NCI-H1105 (cell line): Measurements from ENCODE around the gene FDXR.
"Not testable (repeated sequence)": the region's sequence is repeated elsewhere in the genome, so short reads cannot be mapped to it uniquely, and the experiment has no call there.

ENCODE experiments used
- DNase-seq: peaks from one replicate; lab custom pipeline; 2025; lab: John Stamatoyannopoulos, UW

The FDXR gene

DNA sequence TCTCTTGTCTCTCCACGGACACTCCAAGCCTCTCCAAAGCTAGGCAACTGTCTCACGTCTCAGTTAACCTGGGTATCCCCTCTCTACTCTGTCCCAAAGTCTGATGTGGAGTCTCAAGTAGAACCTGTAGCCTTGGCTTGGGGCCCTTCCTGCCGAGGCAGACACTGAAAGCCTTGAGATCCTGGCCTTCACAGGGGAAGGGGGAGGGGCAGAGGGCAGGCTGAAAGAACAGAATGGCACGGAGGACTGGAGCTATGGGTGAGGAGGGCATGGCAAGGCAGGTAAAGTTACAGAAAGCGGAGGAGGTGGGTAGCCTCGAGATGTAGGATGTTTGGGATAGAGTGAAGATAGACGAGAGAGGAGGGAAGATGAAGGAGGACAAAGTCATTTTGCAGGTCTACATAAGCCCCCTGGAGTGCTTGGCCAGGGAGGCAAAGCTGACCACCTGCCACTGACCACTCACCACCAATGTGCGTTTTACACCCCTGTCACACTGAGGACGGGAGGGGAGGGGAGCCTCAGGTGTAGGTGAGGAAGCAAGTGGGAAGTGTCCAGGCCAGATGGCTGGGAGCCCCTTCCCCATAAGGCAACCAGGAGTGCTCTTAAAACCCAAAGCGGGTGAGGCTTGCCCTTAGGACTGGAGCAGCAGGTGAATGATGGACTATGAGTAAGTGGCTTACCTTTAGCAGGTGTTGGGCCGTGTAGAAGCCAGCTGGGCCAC lies 1.3 kb downstream of the FDXR start:
- DNase-seq = no peak

DNA sequence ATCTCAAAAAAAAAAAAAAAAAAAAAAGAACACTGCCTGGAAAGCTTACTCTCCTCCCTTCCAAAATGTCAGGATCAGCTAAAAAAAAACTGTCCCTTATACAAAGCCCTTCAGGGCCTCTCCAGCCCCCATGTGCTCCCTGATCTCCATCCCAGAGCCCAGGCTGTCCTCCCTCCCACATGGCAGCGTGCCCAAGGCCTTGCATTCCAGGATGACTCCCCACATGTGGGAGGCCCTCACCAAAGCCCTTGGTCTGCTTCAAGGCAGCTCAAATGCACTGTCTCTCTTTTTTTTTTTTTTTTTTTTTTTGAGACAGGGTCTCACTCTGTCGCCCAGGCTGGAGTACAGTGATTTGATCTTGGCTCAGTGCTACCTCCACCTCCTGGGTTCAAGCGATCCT lies 2.3 kb downstream of the FDXR start:
- no peak for DNase-seq

DNA sequence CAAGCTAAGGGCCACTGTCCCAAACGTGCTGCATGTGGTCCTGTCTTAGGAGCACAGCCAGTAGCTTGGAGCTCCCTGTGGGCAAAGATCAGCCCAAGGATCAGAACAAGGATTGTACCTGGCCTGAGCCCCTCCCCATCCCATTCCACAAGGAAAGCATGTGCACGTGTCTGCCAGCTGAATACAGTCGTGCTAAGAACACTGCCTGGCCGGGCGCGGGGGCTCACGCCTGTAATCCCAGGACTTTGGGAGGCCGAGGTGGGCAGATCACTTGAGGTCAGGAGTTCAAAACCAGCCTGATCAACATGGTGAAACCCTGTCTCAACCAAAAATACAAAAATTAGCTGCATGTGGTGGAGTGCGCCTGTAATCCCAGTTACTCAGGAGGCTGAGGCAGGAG lies 2.8 kb downstream of the FDXR start:
- DNase-seq = not testable (repeated sequence)

DNA sequence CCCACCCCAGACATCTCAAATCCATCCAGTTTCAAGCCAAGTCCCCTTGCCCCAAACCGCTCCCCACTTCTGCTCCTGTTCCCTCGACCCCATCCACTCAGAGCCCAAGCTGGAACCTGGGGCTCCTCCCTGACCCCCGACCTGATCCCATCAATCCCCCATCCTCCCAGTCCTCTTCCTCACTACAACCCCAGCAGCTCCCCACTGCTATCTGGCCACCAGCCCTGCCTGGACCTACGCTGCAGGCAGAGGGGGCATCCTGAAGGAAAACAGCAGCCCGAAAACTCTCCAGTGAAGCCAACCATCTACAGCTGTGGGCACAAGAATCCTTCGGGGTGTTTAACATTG lies 3.9 kb downstream of the FDXR start:
- no peak for DNase-seq

DNA sequence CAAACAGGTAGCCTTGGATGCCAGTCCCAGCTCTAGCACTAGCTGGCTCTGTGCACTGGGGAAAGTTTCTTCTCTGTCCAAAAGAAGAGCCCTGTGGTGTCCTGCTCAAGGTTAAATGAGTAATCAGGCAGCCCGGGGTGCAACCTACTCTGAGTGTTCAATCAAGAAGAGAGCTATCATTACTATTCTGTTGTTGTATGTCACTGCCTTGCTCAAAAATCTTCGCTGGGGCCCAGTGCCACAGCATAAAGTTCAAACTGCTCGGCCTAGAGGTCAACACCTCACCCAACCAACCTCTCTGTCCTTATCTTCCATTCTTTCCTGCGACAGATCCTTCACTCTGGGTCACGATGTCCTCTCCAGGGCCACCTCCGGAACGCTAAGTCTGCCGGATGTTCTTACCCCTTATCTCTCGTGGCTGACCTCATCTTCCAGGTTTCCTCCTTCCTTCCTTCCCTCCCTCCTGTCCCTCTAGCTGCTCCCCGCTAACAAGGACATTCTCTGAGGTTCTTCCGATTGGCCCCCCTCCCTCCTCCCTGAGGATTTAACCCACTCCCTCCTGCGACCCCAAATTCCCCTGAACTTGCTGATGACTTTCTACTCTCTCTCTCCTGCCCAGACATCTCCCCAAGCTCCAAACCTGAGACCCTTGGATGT lies 4.4 kb downstream of the FDXR start:
- DNase-seq = no peak

DNA sequence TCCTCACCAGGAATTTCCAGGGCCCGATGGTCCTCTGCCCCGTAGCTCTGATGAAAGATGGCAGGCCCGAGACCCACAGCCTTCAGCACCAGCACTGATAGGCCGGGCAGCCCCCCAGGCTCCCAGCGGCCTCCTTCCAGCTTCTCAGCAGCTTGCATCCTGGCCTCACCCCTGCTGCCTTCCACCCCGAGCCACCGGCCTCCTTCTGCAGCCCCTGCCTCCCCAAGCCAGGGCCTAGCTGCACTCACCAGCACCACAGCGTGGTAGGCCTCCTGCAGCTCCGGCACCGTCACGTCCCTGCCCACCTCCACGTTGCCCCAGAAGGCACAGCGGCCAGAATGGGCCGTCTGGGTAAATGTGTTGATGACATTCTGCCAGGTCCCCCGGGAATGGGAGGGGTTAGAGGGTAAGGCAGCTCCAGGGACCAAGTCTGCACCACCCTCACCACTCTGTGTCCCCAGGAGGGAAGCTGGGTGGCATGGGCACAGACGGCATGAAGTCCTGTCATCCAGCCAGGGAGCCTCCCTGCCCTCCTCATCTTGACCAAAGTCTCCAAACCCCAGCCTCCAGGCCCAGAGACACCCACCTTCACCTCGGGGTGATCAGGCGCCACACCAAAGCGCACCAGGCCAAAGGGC lies 6.5 kb downstream of the FDXR start:
- DNase-seq = no peak

DNA sequence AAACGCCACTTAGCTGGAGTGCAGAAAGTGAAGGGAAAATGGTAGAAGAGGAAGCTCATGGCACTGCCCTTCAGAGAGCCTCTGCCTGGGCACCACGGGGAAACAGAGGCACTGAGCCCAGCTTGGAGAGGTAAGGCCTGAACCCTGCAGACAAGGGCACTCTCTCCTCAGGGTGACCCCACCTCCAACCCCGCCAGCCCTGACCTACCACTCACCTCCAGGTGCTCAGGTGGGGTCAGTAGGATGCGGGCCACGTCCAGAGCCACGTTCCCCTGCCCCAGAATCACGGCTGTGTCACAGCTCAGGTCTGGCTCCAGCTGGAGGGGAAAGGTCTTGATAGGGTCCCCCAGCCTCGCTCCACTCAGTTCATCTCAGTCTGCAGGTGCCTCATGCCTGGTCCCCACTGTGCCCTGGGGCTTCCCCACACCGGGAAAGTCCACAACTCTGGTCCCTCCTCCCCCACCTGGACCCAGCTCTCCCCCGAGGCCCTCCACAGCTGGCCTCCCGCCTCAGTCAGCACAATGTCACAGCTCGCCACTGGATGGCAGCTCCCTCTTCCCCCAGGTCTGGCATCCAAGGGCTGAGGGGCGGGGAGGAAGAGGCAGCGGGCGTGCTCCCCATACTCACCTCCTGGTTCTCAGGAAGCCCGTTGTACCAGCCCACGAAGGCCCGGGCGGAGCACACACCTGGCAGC lies 7.1 kb downstream of the FDXR start:
- DNase-seq = no peak

DNA sequence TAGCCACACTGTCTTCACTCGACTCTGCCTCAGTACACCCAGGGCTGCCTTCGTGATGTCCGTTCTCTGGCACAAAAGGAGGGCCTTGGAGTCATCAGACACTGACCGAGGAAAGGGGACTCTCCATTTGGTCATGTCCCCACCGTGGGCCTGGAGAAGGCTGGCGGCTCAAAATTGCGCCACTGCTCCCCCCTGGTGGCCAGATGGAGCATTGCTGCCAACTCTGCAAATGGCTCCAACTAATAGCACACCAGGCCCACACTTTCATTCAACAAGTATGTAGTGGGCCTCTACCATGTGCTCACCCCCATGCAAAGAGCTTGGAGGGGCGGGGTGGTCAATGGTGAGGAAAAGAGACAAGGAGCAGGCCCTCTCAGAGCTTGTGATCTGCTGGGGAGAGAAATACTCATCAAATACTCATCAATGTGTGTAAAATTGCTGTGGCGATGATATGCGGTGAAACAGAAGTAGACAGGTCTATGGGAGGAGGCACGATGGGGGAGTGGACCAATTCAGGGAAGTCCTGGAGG lies 7.9 kb downstream of the FDXR start:
- DNase-seq = peak; percentile 36

DNA sequence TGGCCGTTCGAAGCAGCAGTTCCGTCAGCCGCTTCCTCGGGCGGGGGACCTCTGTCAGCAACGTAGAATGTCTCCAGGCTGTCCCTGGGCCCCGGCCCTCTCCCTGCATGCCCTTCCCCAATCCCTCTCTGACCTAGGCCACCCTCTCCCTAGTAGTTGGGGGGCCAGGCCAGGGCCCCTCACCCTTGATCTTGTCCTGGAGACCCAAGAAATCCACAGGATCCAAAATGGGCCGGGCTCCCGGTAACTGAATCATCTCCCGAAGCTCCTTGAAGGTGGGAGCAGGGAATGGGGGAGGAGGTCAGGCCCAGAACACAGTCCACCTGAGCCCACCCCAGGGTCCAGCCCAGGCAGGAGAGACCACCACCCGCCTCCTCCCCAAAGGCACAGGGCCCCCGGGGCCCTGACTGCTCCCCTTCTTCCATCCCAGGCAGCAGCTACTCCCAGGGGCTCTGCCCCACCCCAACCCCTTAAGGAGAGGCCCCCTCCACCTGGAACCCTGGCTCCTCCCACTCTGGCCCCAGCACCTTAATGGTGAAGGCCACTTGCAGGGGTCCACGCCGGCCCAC lies 8.4 kb downstream of the FDXR start:
- no peak for DNase-seq

DNA sequence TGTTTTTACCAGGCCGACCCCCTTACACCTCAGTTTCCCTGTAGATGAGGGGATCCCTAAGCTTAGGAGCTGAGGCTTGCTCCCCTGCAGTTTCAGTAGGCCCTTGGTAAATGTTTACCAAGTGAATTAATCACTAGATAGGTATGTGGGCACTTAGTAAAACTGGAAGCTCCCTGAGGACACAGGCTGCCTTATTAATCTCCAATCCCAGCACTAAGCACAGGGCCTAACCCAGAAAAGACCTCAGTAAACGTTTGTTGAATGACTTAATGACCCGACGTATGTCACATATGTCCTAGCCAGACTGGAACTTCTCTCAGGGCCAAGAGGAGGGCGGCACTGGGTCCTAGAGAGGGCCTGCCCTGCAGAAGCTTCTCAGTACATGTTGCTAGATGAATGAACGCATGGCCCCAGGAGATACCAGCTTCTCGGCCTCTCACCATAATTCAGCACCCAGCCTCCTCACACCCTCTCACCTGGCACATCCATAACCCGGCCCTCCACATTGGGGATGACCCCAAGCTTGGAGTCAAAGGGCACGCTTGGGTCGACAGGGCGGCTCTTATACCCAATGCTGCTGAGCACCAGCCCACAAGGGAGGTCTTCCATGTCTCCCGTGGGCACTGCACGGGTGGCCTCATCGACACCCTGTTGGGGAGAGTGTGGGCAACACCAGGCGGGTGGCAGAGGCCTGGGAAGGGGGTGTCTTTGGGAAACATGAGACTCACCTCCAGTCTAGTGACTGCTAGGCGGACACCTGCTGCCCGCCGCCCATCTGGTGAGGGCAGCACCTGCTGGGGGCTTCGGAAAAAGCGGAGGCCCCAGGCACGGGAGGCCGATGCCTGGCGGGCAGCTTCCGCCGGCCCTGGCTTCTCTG lies 9.1 kb downstream of the FDXR start:
- DNase-seq = no peak

DNA sequence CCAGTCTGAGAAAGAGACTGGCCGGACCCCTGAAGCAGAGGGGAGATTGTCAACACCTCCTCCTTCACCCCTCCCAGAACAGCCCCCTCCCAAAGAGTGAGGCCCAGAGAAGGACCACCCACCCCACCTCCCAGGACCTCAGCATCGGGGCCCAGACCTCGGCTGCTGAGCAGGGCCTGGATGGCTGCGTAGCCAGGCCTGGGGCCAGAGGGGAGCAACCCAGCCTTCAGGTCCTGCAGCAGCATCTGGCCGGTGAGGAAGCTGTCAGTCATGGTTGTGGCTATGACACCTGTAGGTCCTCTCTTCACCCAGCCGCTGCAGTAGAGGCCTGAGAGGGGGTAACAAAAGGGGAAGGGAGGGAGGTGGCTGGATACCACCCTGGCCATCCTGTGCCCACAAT lies 9.9 kb downstream of the FDXR start:
- no peak for DNase-seq

DNA sequence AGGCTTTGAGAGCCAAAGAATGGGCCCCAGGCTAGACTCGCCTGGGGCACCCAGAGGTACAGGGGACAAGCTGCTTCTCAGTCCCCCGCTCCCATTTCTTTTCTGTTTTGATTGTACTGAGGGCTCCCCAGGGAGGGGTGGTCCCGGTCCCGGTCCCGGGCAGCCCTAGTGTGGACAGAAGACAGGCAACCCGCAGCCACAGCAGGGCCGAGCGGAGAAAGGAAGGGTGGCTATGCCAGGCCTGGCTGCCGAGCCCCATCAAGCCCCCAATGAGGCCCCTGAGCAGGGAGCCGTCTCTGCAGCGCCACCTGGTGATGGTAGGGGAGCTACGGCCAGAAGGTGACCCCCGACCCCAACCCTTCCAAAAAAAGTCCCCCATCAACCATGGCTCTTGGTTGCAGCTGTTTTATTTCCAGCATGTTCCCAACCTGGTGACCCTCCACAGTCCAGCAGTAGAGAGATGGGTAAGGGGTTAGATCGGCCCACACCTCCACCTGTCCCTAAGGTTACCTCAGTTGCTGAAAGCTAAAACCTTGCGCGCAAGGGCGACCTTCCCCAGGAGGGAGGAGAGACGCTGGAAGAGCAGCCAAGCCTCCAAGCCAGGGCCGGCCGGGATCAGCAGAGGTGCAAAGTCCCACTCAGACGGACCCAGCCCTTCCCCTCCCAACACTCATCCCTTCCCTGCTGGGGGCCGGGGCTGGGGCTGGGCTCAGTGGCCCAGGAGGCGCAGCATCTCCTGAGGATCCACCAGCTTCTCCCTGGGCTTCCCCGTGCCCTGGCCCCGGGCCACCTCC lies 10.5 kb downstream of the FDXR start:
- DNase-seq = peak; percentile 66

DNA sequence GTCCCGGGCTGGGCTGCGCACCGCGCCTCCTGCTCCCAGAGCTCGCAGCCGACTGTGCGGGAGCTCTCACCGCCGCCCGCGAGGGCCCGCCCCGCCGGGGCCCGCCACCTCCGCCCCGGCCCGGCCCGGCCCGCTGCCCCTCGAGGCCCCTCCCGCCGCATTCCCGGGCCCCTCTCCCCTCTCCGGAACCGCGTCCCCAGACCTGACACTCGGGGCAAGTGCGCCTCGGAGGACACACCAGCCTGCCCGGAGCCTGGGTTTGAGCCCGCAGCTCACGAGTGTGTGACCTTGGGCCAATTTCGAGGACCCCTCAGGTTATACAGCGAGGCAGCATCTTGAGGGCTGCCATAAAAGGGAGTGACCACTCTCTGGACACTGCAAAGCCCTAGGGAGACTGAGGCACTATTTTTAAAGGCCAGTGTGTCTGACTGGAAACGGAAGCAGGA lies 11.1 kb downstream of the FDXR start:
- DNase-seq = no peak

DNA sequence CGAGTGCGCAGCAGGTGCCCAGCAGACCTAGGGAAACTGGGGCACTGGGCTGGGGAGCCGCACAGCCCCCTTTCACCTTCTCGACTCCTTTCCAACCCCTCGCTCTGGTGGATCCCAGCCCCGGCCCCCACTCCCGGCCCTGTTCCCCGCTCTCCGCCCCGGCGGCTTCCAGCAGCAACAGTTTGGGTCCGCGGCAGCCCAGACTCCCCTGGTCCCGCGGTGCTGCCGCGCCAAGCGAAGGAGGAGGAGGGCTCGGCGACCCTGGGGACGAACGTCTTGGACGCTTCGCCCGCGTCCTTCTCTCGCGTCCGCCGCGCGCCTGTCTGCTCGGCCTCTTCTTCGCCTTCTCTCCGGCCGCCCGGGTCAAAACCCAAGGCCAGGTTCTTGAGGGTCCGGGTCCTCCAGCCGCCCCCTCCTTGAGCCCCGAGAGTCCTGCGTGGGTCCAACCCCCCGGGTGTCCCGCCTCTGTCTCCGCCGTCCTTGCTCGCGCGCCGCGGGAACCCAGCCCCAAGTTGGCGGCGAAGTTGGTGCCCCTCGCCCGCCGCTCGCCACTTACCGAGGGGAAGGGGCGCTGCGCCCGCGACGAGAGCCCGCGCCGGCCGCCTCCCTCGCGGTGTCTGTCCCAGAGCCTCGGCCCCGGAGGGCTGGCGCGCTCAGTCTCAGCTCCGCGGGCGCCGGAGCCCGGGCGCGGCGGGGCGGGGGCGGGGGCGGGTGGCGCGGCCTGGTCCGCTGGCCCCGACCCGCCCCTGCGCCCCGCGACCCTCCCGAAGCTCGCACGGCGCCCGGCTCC lies 11.7 kb downstream of the FDXR start:
- no peak for DNase-seq

DNA sequence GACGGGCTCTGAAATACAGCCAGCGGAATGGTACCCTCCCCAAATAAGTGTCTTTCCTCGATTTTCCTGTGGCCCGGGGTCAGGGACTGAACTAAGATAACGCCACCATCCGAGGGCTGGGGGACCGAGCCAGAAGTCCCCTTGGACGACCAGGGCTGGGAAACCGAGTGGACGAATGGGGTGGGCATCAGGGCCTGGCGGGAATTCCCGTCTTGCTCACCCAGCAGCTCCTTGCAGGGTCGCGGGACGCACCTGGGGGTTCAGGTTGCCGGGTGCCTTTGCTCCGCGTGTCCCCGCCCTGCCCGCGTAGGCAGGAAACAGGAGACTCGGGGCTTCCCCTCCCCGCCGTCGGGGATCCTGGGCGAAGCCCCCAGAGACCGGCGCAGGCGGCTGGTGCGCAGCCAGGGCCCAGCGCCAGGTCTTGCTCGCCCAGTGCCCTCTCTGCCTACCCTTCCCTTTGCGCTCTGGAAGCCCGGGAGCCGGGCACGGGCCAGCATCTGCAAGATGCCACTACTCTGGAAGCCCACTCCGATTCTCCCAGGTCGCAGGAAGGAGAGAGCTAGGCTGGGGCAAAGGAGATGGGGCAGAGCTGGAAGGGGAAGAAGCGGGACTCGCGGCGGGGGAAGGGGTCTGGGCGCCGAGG lies 12.4 kb downstream of the FDXR start:
- DNase-seq = peak; percentile 36

DNA sequence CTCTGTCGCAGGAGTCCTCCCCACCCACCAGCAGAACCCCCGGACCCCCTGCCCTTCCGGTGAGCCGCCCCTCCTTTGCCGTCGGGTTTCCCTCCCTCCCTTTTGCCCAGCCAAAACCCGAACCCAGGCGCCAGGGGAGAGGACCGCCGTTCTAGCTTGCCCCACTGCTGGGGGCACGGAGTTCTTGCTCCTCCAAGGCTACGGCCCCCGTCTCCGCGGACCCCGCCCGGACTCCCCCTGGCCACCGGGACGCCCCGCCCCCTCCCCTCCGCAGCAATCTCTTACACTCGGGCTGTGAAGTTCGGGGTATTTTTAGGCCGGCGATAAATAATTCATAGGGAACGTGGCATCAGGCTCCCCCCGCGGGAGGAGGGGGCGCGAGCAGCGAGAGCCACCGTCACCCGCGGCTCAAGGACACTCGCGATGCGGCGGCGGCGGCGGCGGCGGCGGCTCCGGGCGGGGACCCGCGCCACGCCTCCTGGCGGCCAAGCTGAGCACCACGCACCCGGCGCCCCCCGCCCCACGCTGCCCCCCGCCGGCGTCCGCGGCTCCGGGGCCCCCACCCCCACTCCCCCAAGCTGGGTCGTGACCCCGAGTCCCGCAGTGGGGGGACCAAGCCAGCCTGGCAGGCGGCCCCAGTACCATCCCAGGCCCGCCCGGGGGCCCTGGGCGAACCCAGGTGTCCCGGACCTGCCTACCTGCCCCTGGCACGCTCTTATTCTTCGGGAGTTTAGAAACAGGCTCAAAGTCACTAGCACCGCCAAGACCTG lies 13.2 kb downstream of the FDXR start, which contains the start of gene GRIN2C:
TSS of gene GRIN2C (minus strand) at position 427 of the 770 bp plus-strand sequence. CDS start 4,793 bp downstream, outside the sequence.
- DNase-seq = no peak

DNA sequence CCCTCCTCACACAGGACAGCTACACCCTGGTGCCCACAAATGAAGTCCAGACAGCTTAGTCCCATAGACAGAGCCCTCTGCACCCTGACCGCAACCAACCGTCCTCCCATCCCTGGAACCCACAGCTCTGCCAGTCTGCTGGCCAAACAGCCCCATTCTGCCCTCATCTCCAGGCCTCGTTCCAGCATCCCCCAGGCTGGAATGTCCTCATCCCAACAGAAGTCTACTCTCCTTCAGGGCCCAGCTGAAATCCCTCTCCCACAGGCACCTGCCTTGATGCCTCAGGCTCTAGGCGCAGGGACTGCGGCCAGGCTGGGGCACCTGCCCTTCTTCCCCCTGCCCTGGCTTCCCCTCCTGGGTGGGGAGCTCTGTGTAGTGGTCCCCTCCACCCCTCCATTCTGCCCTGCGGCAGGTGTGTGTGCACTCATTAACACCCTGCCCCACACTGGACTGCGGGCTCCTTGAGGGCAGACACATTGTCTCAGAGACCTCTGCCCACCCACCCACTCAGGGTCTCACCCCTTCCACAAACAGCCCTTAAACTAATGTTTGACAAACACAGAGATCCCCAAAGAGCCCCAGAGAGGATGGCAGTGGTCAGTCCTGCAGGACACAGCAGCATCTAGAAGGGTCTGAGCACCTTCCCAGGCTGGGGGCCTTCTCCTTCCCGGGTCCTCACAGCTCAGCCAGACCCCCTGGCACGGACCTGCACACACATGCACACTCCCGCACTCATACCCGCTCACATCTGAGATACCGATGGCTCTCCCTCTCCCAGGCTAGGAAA lies 13.9 kb downstream of the FDXR start:
- DNase-seq = no peak
